Naive thymus-derived CD4-positive, alpha-beta T cell (primary cell): ENCODE measurements around the gene WWOX. TPM values are rescaled to one million over a fixed set of nuclear protein-coding genes. Genes with fewer than 3 reads are reported as not detected.

ENCODE experiments used
- ATAC-seq: fragments of 150-1000 bp; cut with Tn5 transposase; 2 replicates; pipeline ENCODE4 v1.10.0; 2021; ENCODE audit warnings: mild to moderate bottlenecking, moderate library complexity
- CTCF ChIA-PET: fragments of 350-600 bp; sonication (Branson Sonifier 250); formaldehyde crosslinking; loops from one replicate; lab custom pipeline; 2021; ENCODE audit warnings: antibody characterized with exemption; lab: Charles Lee
- POLR2A ChIA-PET: fragments of 350-600 bp; sonication (Branson Sonifier 250); formaldehyde crosslinking; loops from one replicate; lab custom pipeline; 2021; ENCODE audit warnings: antibody characterized with exemption, inconsistent platforms; lab: Charles Lee
- DNase-seq, 9 donors: peaks; one replicate each; pipeline versions ENCODE4 v3.0.0 to v3.0.0-alpha.2; 2020 to 2022; ENCODE audit warnings: mixed read lengths in 1 of 9
- H3K27ac ChIP-seq: one replicate; pipeline ENCODE4 v1.7.0; 2013; ENCODE audit warnings: mild to moderate bottlenecking, low read depth, low read length, moderate library complexity
- H3K27me3 ChIP-seq, 2 donors: one replicate each; pipeline ENCODE4 v1.7.0; 2013; ENCODE audit warnings: low read length in 2 of 2, mild to moderate bottlenecking in 2 of 2, moderate library complexity in 2 of 2; ENCODE audit not compliant: control insufficient read depth in 2 of 2, insufficient read depth in 2 of 2
- H3K36me3 ChIP-seq, 3 experiments: 1 replicate in 2 of 3; 2 replicates in 1 of 3; pipeline ENCODE4 v1.7.0; 2013; ENCODE audit warnings: low read length in 3 of 3, mild to moderate bottlenecking in 3 of 3, moderate library complexity in 1 of 3; ENCODE audit not compliant: insufficient read depth in 3 of 3, control insufficient read depth in 2 of 3
- H3K4me1 ChIP-seq, 2 donors: one replicate each; pipeline ENCODE4 v1.7.0; 2013; ENCODE audit warnings: low read length in 2 of 2, mild to moderate bottlenecking in 2 of 2, moderate library complexity in 1 of 2; ENCODE audit not compliant: control insufficient read depth in 2 of 2, insufficient read depth in 2 of 2
- H3K4me3 ChIP-seq: 2 replicates; pipeline ENCODE4 v1.7.0; 2013; ENCODE audit warnings: mild to moderate bottlenecking, low read length
- H3K9me3 ChIP-seq, 3 experiments: 1 replicate in 2 of 3; 2 replicates in 1 of 3; pipeline ENCODE4 v1.7.0; 2013; ENCODE audit warnings: low read length in 3 of 3; ENCODE audit not compliant: control insufficient read depth in 2 of 3
- H3K27ac Mint-ChIP-seq, 9 donors: one replicate each; pipeline ENCODE4 v1.8.0; 2020 to 2022; ENCODE audit warnings: mixed read lengths in 9 of 9, mild to moderate bottlenecking in 8 of 9, moderate library complexity in 5 of 9, inconsistent platforms in 2 of 9
- H3K27me3 Mint-ChIP-seq, 5 donors: one replicate each; pipeline ENCODE4 v1.8.0; 2021 to 2022; ENCODE audit warnings: mixed read lengths in 5 of 5, mild to moderate bottlenecking in 1 of 5
- H3K36me3 Mint-ChIP-seq, 5 donors: one replicate each; pipeline ENCODE4 v1.8.0; 2020 to 2022; ENCODE audit warnings: mixed read lengths in 5 of 5, mild to moderate bottlenecking in 3 of 5, inconsistent platforms in 1 of 5
- H3K4me1 Mint-ChIP-seq, 7 donors: one replicate each; pipeline ENCODE4 v1.8.0; 2020 to 2022; ENCODE audit warnings: mixed read lengths in 7 of 7, mild to moderate bottlenecking in 3 of 7, inconsistent platforms in 1 of 7
- H3K4me3 Mint-ChIP-seq, 10 donors: one replicate each; pipeline ENCODE4 v1.8.0; 2020 to 2022; ENCODE audit warnings: mild to moderate bottlenecking in 10 of 10, mixed read lengths in 10 of 10, moderate library complexity in 6 of 10, inconsistent platforms in 2 of 10
- H3K9me3 Mint-ChIP-seq, 11 donors: one replicate each; pipeline ENCODE4 v1.8.0; 2020 to 2022; ENCODE audit warnings: mixed read lengths in 11 of 11, mild to moderate bottlenecking in 4 of 11, inconsistent platforms in 1 of 11, moderate library complexity in 1 of 11
- intact Hi-C, 2 donors: fragments of 100-400 bp; cut with micrococcal nuclease; formaldehyde crosslinking; loops; one replicate each; pipeline ENCODE4 v1.15.1; 2023
- polyA plus RNA-seq, 2 donors: library from polyadenylated mRNA; unstranded; fragments of 300-500 nt; fragmentation: Illumina TruSeq; gene quantifications; one replicate each; pipeline ENCODE4 v1.2.3, GENCODE V29; 2021
- total RNA-seq, 6 experiments: library from RNA in 5 of 6; stranded (reverse) in 5 of 6; gene quantifications; 1 replicate in 5 of 6; 2 replicates in 1 of 6; pipeline ENCODE4 v1.2.3 and lab custom pipeline; 2021 to 2026

WWOX gene
- total and polyA plus RNA-seq, 7 experiments from 2014 or later = 13.8 to 31.1 (median 20.8) TPM

DNA sequence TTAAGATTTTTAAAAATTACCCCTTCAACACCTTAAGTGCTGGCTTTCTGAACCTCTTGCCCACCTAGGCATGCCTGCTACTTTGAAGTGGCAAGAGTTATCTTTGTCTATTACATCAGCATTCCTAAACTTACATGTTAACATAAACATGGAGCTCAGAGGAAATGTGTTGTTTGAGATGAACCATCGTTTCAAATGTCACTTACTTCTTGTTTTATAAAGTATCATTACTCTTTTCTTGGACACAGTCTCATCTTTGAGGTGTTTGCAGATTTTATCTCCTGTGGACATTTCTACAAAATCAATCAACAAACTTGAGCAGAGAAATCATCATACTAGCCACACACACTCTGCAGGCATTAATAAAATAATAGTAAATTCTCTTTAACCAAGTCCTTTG is 184.9 kb downstream of the WWOX start:
- Histone ChIP-seq H3K27ac (no peak overlapping the region), H3K27me3 (no peaks in the 10 kb centered on the region), H3K4me1 (no peaks in the 10 kb centered on the region), H3K36me3 (no peaks in the 10 kb centered on the region), H3K4me3 (no peak overlapping the region), H3K9me3 (no peaks in the 10 kb centered on the region)
- H3K27me3 Mint-ChIP-seq = no peaks in the 10 kb centered on the region
- ChIA-PET CTCF (no interaction called here), POLR2A (no interaction called here)
- DNase-seq = no peak
- ATAC-seq = no peak
- H3K9me3 Mint-ChIP-seq = peaks cover 0 to 4% (median 0%) of the 10 kb centered on the region in 11 donors
- H3K36me3 Mint-ChIP-seq = peaks cover 0 to 19% (median 8%) of the 10 kb centered on the region in 5 donors
- no peak overlapping the region for H3K4me3 Mint-ChIP-seq
- intact Hi-C loops = no loop called here
- no peak overlapping the region for H3K27ac Mint-ChIP-seq
- no peaks in the 10 kb centered on the region for H3K4me1 Mint-ChIP-seq

DNA sequence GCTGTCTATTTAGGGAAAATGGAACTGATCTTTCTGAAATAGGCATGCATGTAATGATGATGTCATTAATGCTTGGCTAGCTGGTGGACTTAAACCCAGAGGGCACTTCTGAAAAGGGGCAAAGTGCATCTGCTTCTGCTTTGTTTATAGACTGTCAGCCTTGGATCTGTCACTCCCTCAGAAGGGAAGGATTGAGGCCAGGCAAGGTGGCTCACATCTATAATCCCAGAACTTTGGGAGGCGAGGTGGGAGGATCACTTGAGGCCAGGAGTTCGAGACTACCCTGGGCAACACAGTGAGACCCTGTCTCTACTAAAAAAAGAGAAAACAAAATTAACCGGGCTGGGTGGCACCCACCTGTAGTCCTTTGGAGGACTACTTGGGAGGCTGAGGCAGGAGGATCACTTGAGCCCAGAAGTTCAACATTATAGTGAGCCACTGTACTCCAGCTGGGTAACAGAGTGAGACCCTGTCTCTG is 185.5 kb downstream of the WWOX start:
- Mint-ChIP-seq H3K27me3 (no peaks in the 10 kb centered on the region), H3K4me3 (no peak overlapping the region), H3K27ac (no peak overlapping the region), H3K9me3 (peaks cover 0 to 4% (median 0%) of the 10 kb centered on the region in 11 donors), H3K36me3 (peaks cover 0 to 15% (median 8%) of the 10 kb centered on the region in 5 donors), H3K4me1 (no peaks in the 10 kb centered on the region)
- no peaks in the 10 kb centered on the region for H3K4me1 ChIP-seq
- ATAC-seq (no peak), DNase-seq (no peak)
- ChIA-PET CTCF (no interaction called here), POLR2A (no interaction called here)
- no peaks in the 10 kb centered on the region for H3K36me3 ChIP-seq
- no peak overlapping the region for H3K4me3 ChIP-seq
- intact Hi-C loops = no loop called here
- no peaks in the 10 kb centered on the region for H3K27me3 ChIP-seq
- no peaks in the 10 kb centered on the region for H3K9me3 ChIP-seq
- no peak overlapping the region for H3K27ac ChIP-seq

DNA sequence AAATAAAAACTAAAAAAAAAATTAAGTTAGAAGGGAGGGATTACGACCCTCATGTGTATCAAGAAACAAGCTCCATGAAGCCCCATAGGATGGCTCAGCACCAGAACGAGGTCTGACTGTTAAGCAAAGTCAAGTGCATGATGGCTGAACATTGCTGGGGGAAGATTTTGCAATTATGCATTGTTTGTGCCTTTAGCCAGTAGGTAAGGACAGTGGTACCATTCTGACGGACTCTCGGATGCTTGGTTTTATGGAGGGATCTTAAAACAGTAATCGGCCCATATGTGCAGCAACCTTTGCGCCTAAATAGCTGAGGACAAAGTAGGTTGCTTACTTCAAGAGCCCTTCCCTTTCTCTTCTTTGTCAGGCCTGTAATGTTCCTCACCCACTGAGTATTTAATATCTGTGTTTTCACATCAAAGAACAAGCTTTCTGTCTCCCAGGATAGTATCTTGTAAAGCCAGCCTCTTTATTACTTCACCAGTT is 186.0 kb downstream of the WWOX start:
- Histone ChIP-seq H3K4me3 (no peak overlapping the region), H3K36me3 (no peaks in the 10 kb centered on the region), H3K27me3 (no peaks in the 10 kb centered on the region), H3K9me3 (no peaks in the 10 kb centered on the region), H3K27ac (no peak overlapping the region), H3K4me1 (no peaks in the 10 kb centered on the region)
- Mint-ChIP-seq H3K36me3 (peaks cover 0 to 11% (median 7%) of the 10 kb centered on the region in 5 donors), H3K27ac (no peak overlapping the region), H3K4me3 (no peak overlapping the region), H3K27me3 (no peaks in the 10 kb centered on the region), H3K4me1 (no peaks in the 10 kb centered on the region), H3K9me3 (peaks cover 0 to 2% (median 0%) of the 10 kb centered on the region in 11 donors)
- intact Hi-C loops = no loop called here
- DNase-seq (no peak), ATAC-seq (no peak)
- CTCF ChIA-PET = no interaction called here
- POLR2A ChIA-PET = no interaction called here

- POLR2A ChIA-PET = no interaction called here
- Histone ChIP-seq H3K27me3 (no peaks in the 10 kb centered on the region), H3K4me3 (no peak overlapping the region), H3K9me3 (no peaks in the 10 kb centered on the region), H3K4me1 (no peaks in the 10 kb centered on the region), H3K36me3 (no peaks in the 10 kb centered on the region), H3K27ac (no peak overlapping the region)
- ATAC-seq (no peak), DNase-seq (no peak)
- H3K4me3 Mint-ChIP-seq = no peak overlapping the region
- H3K27ac Mint-ChIP-seq = no peak overlapping the region
- H3K36me3 Mint-ChIP-seq = peaks cover 0 to 7% (median 5%) of the 10 kb centered on the region in 5 donors
- no peaks in the 10 kb centered on the region for H3K4me1 Mint-ChIP-seq
- peaks cover 0 to 2% (median 0%) of the 10 kb centered on the region in 11 donors for H3K9me3 Mint-ChIP-seq
- CTCF ChIA-PET = no interaction called here
- intact Hi-C loops = no loop called here
- no peaks in the 10 kb centered on the region for H3K27me3 Mint-ChIP-seq
Observed at GRCh38 chr16:78286065-78286464, 186.6 kb downstream of the WWOX start.

DNA sequence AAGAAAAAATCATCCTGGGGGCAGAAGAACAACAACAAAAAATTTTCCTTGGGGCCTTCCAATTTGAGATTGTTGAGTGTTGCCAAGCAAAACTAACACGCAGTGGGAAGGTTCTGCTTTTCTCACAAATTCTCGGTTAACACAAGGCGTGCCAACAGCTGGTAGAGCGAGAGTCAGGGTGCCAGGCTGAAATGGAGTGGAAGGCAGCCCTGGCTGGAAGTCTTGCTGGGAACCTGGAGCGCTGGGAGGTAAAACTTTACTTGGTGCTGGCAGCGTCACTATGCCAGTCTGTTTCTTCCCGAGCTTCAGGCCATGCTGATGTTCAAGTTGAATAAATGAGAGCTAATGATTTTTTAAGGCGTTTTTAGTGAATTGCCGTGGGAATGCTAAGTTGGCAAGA is 189.4 kb downstream of the WWOX start:
- ATAC-seq = no peak

DNA sequence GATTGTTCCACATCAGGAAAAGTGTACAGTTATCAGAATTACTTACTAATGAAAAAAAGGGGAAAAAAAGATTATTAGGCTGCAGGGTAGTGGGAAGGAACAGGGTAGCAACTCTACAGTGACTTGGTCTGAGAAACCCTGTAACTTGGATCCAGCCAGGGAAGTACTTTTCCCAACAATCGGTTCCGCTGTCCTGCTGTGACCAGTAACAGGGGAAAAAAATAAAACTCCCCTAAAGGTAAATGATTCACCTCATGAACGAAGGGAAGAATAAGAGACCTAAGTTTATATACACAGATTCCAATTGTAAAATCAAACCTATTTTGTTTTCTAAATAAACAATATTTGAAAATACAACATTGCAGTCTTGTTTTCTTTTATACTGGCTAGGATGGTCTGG is 189.9 kb downstream of the WWOX start:
- peaks cover 0 to 7% (median 0%) of the 10 kb centered on the region in 11 donors for H3K9me3 Mint-ChIP-seq
- intact Hi-C loops = no loop called here
- DNase-seq = no peak
- no peaks in the 10 kb centered on the region for H3K4me1 ChIP-seq
- ATAC-seq = no peak
- H3K9me3 ChIP-seq = no peaks in the 10 kb centered on the region
- H3K4me3 Mint-ChIP-seq = no peak overlapping the region
- no peak overlapping the region for H3K4me3 ChIP-seq
- ChIA-PET CTCF (no interaction called here), POLR2A (no interaction called here)
- H3K4me1 Mint-ChIP-seq = peaks cover 0 to 2% (median 0%) of the 10 kb centered on the region in 7 donors
- H3K27me3 Mint-ChIP-seq = no peaks in the 10 kb centered on the region
- H3K36me3 ChIP-seq = no peaks in the 10 kb centered on the region
- H3K27ac Mint-ChIP-seq = no peak overlapping the region
- H3K36me3 Mint-ChIP-seq = peaks cover 0 to 15% (median 12%) of the 10 kb centered on the region in 5 donors
- H3K27ac ChIP-seq = no peak overlapping the region
- no peaks in the 10 kb centered on the region for H3K27me3 ChIP-seq

More for the DNA sequence above, 189.4 kb downstream of the WWOX start:
- no peak overlapping the region for H3K4me3 Mint-ChIP-seq
- Histone ChIP-seq H3K4me1 (no peaks in the 10 kb centered on the region), H3K9me3 (no peaks in the 10 kb centered on the region), H3K27ac (no peak overlapping the region), H3K4me3 (no peak overlapping the region), H3K36me3 (no peaks in the 10 kb centered on the region), H3K27me3 (no peaks in the 10 kb centered on the region)
- POLR2A ChIA-PET = no interaction called here
- peaks cover 0 to 10% (median 7%) of the 10 kb centered on the region in 5 donors for H3K36me3 Mint-ChIP-seq
- peaks cover 0 to 3% (median 0%) of the 10 kb centered on the region in 11 donors for H3K9me3 Mint-ChIP-seq
- no peaks in the 10 kb centered on the region for H3K27me3 Mint-ChIP-seq
- intact Hi-C loops = no loop called here
- CTCF ChIA-PET = no interaction called here
- H3K27ac Mint-ChIP-seq = no peak overlapping the region
- peaks cover 0 to under 1% (median 0%) of the 10 kb centered on the region in 7 donors for H3K4me1 Mint-ChIP-seq
- no peak for DNase-seq

DNA sequence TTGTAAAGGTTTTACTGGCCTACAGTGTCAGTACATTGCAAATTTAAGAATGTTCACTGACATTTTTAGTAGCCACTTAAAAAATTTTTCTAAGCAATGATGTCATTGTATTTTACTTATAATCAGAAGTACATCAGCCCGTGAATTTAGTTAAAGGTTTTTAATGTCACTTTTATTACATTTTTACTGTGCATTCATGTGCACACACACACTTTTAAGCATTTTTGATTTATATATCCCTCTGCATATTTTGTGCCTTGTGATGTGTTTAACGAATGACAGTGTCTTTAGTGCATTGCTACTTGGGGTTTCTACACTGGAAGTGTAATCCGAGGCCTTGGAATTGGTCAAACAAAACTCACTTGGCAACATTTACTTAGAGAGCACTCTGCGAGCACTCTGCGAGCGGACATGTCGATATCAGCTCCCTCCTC is 190.4 kb downstream of the WWOX start:
- no peak overlapping the region for H3K4me3 Mint-ChIP-seq
- ChIA-PET POLR2A (no interaction called here), CTCF (no interaction called here)

More for the DNA sequence above, 190.4 kb downstream of the WWOX start:
- no peak for ATAC-seq
- no peak for DNase-seq
- Mint-ChIP-seq H3K27ac (no peak overlapping the region), H3K36me3 (peaks cover 0 to 18% (median 15%) of the 10 kb centered on the region in 5 donors), H3K27me3 (no peaks in the 10 kb centered on the region), H3K9me3 (peaks cover 0 to 11% (median 2%) of the 10 kb centered on the region in 11 donors), H3K4me1 (peaks cover 0 to 4% (median 0%) of the 10 kb centered on the region in 7 donors)
- Histone ChIP-seq H3K4me1 (no peaks in the 10 kb centered on the region), H3K27me3 (no peaks in the 10 kb centered on the region), H3K36me3 (no peaks in the 10 kb centered on the region), H3K9me3 (no peaks in the 10 kb centered on the region), H3K4me3 (no peak overlapping the region), H3K27ac (no peak overlapping the region)
- intact Hi-C loops = no loop called here
